ENCODE measurements around the gene CLDN14.

CLDN14 gene

DNA sequence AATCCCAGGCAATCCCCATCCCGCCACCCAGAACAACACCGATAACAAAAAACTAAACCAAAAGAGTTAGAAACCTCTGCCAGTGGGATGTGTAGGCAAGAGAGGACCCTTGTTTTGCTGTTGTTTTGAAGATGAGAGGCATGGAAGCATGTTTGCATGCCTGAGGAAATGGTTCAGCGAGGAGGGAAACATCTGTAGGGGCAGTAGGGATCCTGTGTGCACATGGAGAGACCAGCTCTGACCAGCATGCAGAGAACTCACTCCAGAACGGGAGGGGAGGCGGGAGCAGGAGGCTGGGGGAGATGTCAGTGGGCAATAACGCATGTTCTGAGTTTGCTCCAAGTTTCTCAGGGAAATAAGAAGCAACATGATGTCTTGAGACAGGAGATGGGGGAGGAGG lies 5.3 kb downstream of the CLDN14 start:
- no peak for DNase-seq (ENCODE audit: low read depth, low spot score)
- H3K4me3 ChIP-seq (ENCODE audit: low read depth, low read length): no peak overlapping the region
- TF ChIP-seq, protein P1, sequence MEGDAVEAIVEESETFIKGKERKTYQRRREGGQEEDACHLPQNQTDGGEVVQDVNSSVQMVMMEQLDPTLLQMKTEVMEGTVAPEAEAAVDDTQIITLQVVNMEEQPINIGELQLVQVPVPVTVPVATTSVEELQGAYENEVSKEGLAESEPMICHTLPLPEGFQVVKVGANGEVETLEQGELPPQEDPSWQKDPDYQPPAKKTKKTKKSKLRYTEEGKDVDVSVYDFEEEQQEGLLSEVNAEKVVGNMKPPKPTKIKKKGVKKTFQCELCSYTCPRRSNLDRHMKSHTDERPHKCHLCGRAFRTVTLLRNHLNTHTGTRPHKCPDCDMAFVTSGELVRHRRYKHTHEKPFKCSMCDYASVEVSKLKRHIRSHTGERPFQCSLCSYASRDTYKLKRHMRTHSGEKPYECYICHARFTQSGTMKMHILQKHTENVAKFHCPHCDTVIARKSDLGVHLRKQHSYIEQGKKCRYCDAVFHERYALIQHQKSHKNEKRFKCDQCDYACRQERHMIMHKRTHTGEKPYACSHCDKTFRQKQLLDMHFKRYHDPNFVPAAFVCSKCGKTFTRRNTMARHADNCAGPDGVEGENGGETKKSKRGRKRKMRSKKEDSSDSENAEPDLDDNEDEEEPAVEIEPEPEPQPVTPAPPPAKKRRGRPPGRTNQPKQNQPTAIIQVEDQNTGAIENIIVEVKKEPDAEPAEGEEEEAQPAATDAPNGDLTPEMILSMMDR (IDR thresholded peaks at IDR 0.05; ENCODE audit: low read depth, low read length): no peak
- in situ Hi-C loops (cut with HindIII; ENCODE audit: low sequenced_read_pairs): no loop called here

DNA sequence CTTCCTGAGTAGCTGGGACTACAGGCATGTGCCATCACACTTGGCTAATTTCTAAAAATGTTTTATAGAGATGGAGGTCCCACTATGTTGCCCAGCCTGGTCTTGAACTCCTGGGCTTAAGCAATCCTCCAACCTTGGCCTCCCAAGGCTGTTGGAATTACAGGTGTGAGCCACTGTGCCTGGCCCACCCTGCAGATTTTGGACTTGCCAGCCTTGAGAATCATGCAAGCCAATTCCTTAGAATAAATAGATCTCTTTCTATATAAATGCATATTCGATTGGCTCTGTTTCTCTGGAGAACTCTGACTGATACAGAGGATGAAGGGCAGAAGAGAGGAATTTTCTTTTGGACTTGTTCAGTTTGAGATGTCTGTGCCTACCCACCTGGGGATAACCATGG lies 6.7 kb downstream of the CLDN14 start:
- TF ChIP-seq, protein P1 (IDR thresholded peaks at IDR 0.05; ENCODE audit: low read depth, low read length): no peak
- no peak overlapping the region for H3K4me3 ChIP-seq (ENCODE audit: low read depth, low read length)
- DNase-seq (ENCODE audit: low read depth, low spot score): no peak
- in situ Hi-C loops (cut with HindIII; ENCODE audit: low sequenced_read_pairs): no loop called here

DNA sequence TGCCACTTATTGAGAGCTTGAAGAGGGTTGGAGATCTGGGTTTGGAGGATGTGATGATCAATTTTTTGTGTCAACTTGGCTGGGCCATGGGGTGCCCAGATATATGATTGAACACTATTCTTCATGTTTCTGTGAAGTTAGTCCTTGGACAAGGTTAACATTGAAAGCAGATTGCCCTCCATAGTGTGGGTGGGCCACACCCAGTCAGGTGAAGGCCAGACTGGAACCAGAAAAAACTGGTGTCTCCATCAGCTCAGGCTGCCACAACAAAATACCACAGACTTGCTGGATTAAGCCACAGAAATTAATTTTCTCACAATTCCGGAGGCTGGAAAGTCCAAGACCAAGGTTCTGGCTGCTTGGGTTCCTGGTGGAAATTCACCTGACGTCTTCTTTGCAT lies 7.5 kb downstream of the CLDN14 start:
- TF ChIP-seq, protein P1 (IDR thresholded peaks at IDR 0.05; ENCODE audit: low read depth, low read length): no peak
- in situ Hi-C loops (cut with HindIII; ENCODE audit: low sequenced_read_pairs): no loop called here
- H3K4me3 ChIP-seq (ENCODE audit: low read depth, low read length): no peak overlapping the region
- DNase-seq (ENCODE audit: low read depth, low spot score): no peak

DNA sequence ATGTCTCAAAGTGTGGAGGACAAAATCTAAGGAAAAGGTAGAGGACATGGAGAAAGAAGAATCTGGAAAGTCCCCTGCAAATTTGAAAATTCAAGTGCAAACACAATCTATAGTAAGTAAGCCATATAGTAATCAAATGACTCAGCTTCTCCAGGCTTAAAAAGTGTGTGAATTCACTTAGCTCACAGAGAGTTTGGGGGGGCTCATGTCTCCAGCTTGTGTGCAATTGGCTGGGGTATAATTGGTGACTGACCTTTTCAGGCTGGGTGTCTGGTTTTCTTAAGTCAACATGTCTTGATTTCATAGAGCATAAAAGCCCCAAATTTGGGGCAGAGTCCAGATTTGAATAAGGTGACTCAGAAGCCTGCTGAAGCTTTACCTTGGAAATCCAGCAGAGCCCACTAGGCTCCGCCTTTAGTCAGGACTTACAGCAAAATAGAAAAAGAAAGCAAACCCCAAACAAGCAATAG lies 8.6 kb downstream of the CLDN14 start:
- peak; percentile 76 for DNase-seq (ENCODE audit: low read depth, low spot score)

DNA sequence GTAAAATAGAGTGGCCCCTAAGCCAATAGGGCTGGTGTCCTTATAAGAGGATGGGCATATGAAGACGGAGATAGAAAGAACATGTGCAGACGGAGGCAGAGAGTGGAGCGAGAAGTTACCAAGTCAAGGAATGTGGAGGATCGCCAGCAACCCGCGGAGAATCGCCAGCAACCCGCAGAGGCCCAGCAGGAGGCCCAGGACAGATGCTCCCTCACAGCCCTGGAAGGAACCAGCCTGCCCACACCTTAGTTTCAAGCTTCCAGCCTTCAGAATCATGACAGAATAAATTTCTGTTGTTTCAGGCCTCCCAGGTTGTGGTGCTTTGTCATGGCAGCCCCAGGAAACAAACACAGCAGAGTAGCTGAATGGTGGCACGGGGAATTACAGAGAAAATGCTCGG lies 9.6 kb downstream of the CLDN14 start:
- TF ChIP-seq, protein P1 (IDR thresholded peaks at IDR 0.05; ENCODE audit: low read depth, low read length): no peak
- in situ Hi-C loops (cut with HindIII; ENCODE audit: low sequenced_read_pairs): no loop called here
- DNase-seq (ENCODE audit: low read depth, low spot score): peak; percentile 46
- H3K4me3 ChIP-seq (ENCODE audit: low read depth, low read length): no peak overlapping the region

More for the DNA sequence above, 8.6 kb downstream of the CLDN14 start:
- in situ Hi-C loops (cut with HindIII; ENCODE audit: low sequenced_read_pairs): no loop called here
- H3K4me3 ChIP-seq (ENCODE audit: low read depth, low read length): no peak overlapping the region
- TF ChIP-seq, protein P1 (IDR thresholded peaks at IDR 0.05; ENCODE audit: low read depth, low read length): no peak

DNA sequence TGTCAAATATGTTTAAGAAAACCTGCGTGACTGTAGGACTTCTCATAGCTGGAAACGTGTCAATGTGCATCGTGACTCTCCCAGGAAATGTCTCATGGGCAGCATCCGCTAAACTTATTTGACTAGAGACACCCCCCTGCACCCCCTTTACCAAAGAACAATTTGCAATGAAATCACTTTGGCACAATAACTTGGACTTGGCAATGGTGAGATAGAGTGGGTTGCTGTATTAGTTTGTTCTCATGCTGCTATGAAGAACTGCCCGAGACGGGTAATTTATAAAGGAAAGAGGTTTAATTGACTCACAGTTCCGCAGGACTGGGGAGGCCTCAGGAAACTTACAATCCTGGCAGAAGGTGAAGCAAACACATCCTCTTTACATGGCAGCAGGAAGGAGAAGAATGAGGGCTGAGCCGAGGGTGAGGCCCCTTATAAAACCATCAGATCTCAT lies 13.8 kb downstream of the CLDN14 start:
- H3K4me3 ChIP-seq (ENCODE audit: low read depth, low read length): no peak overlapping the region
- in situ Hi-C loops (cut with HindIII; ENCODE audit: low sequenced_read_pairs): no loop called here
- no peak for DNase-seq (ENCODE audit: low read depth, low spot score)
- TF ChIP-seq, protein P1 (IDR thresholded peaks at IDR 0.05; ENCODE audit: low read depth, low read length): no peak

DNA sequence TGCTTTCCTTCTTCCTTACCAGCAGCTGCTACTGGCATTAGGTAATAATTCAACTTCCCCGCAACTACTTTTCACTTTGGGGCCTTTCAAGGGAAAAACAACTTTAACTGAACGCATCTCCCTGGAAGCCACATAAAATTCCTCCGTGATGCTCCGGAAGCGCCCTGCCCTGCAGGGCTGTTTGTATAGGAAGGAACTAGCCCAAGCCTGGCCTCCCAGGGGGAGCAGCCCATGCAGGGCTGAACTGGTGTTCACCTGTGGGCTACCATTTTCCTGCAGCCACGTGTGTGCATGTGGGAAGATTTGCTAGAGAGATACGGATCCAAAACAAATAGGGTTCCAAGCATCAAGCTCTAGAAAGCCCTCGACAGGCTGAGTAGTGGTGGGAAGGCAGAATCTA lies 14.4 kb downstream of the CLDN14 start:
- DNase-seq (ENCODE audit: low read depth, low spot score): no peak
- in situ Hi-C loops (cut with HindIII; ENCODE audit: low sequenced_read_pairs): no loop called here
- no peak overlapping the region for H3K4me3 ChIP-seq (ENCODE audit: low read depth, low read length)
- TF ChIP-seq, protein P1 (IDR thresholded peaks at IDR 0.05; ENCODE audit: low read depth, low read length): no peak
